ENCODE measurements around the gene TAS1R1.

The TAS1R1 gene

GRCh38 chr1:6591222-6591621 lies 36.1 kb downstream of the TAS1R1 start:
- H3K36me3 ChIP-seq (ENCODE audit: control insufficient read depth in 2 of 2, insufficient read depth in 2 of 2, low read length in 2 of 2) = peaks cover 47 to 68% of the 10 kb centered on the region in 2 donors

GRCh38 chr1:6591644-6592043 lies 36.5 kb downstream of the TAS1R1 start:
- Histone ChIP-seq H3K36me3 (ENCODE audit: control insufficient read depth in 2 of 2, insufficient read depth in 2 of 2, low read length in 2 of 2) (peaks cover 47 to 70% of the 10 kb centered on the region in 2 donors), H3K4me1 (ENCODE audit: control insufficient read depth, insufficient read depth, low read length) (peaks cover 43% of the 10 kb centered on the region), H3K27me3 (ENCODE audit: control insufficient read depth in 1 of 2, insufficient read depth in 2 of 2, low read length in 2 of 2) (no peaks in the 10 kb centered on the region), H3K27ac (ENCODE audit: low read length) (no peak overlapping the region), H3K9me3 (ENCODE audit: control insufficient read depth in 2 of 2, low read length in 2 of 2) (no peaks in the 10 kb centered on the region), H3K4me3 (ENCODE audit: low read length in 2 of 2) (no peak overlapping the region), H3K9ac (ENCODE audit: low read length in 2 of 2) (no peak overlapping the region)

More at GRCh38 chr1:6591222-6591621, 36.1 kb downstream of the TAS1R1 start:
- Histone ChIP-seq H3K27me3 (ENCODE audit: control insufficient read depth in 1 of 2, insufficient read depth in 2 of 2, low read length in 2 of 2) (no peaks in the 10 kb centered on the region), H3K9ac (ENCODE audit: low read length in 2 of 2) (no peak overlapping the region), H3K4me3 (ENCODE audit: low read length in 2 of 2) (no peak overlapping the region), H3K9me3 (ENCODE audit: control insufficient read depth in 2 of 2, low read length in 2 of 2) (no peaks in the 10 kb centered on the region), H3K4me1 (ENCODE audit: control insufficient read depth, insufficient read depth, low read length) (peaks cover 43% of the 10 kb centered on the region), H3K27ac (ENCODE audit: low read length) (no peak overlapping the region)

- Histone ChIP-seq H3K4me3 (ENCODE audit: low read length in 2 of 2) (no peak overlapping the region), H3K27ac (ENCODE audit: low read length) (peak overlapping the region; percentile 24), H3K27me3 (ENCODE audit: control insufficient read depth in 1 of 2, insufficient read depth in 2 of 2, low read length in 2 of 2) (no peaks in the 10 kb centered on the region), H3K9me3 (ENCODE audit: control insufficient read depth in 2 of 2, low read length in 2 of 2) (no peaks in the 10 kb centered on the region), H3K9ac (ENCODE audit: low read length in 2 of 2) (no peak overlapping the region), H3K36me3 (ENCODE audit: control insufficient read depth in 2 of 2, insufficient read depth in 2 of 2, low read length in 2 of 2) (peaks cover 54 to 77% of the 10 kb centered on the region in 2 donors), H3K4me1 (ENCODE audit: control insufficient read depth, insufficient read depth, low read length) (peaks cover 43% of the 10 kb centered on the region)
These were observed 37.3 kb downstream of the TAS1R1 start for GRCh38 chr1:6592441-6592840.

GRCh38 chr1:6592865-6593593 lies 37.9 kb downstream of the TAS1R1 start:
- peak overlapping the region in 1 of 2 donors; percentile 13 for H3K9ac ChIP-seq (ENCODE audit: low read length in 2 of 2)
- H3K27ac ChIP-seq (ENCODE audit: low read length) = peak overlapping the region; percentile 24
- H3K4me1 ChIP-seq (ENCODE audit: control insufficient read depth, insufficient read depth, low read length) = peaks cover 43% of the 10 kb centered on the region
- no peaks in the 10 kb centered on the region for H3K27me3 ChIP-seq (ENCODE audit: control insufficient read depth in 1 of 2, insufficient read depth in 2 of 2, low read length in 2 of 2)
- no peak overlapping the region for H3K4me3 ChIP-seq (ENCODE audit: low read length in 2 of 2)
- H3K9me3 ChIP-seq (ENCODE audit: control insufficient read depth in 2 of 2, low read length in 2 of 2) = no peaks in the 10 kb centered on the region
- H3K36me3 ChIP-seq (ENCODE audit: control insufficient read depth in 2 of 2, insufficient read depth in 2 of 2, low read length in 2 of 2) = peaks cover 60 to 78% of the 10 kb centered on the region in 2 donors

GRCh38 chr1:6593810-6594209 lies 38.7 kb downstream of the TAS1R1 start:
- Histone ChIP-seq H3K36me3 (ENCODE audit: control insufficient read depth in 2 of 2, insufficient read depth in 2 of 2, low read length in 2 of 2) (peaks cover 62 to 75% of the 10 kb centered on the region in 2 donors), H3K9ac (ENCODE audit: low read length in 2 of 2) (no peak overlapping the region), H3K4me3 (ENCODE audit: low read length in 2 of 2) (no peak overlapping the region), H3K27me3 (ENCODE audit: control insufficient read depth in 1 of 2, insufficient read depth in 2 of 2, low read length in 2 of 2) (no peaks in the 10 kb centered on the region), H3K4me1 (ENCODE audit: control insufficient read depth, insufficient read depth, low read length) (peaks cover 41% of the 10 kb centered on the region), H3K27ac (ENCODE audit: low read length) (no peak overlapping the region), H3K9me3 (ENCODE audit: control insufficient read depth in 2 of 2, low read length in 2 of 2) (no peaks in the 10 kb centered on the region)

GRCh38 chr1:6594977-6595740 lies 40.1 kb downstream of the TAS1R1 start:
- H3K9ac ChIP-seq (ENCODE audit: low read length in 2 of 2) = no peak overlapping the region
- H3K4me3 ChIP-seq (ENCODE audit: low read length in 2 of 2) = no peak overlapping the region
- peaks cover 53% of the 10 kb centered on the region for H3K4me1 ChIP-seq (ENCODE audit: control insufficient read depth, insufficient read depth, low read length)
- peaks cover 57 to 67% of the 10 kb centered on the region in 2 donors for H3K36me3 ChIP-seq (ENCODE audit: control insufficient read depth in 2 of 2, insufficient read depth in 2 of 2, low read length in 2 of 2)
- no peaks in the 10 kb centered on the region for H3K9me3 ChIP-seq (ENCODE audit: control insufficient read depth in 2 of 2, low read length in 2 of 2)
- no peaks in the 10 kb centered on the region for H3K27me3 ChIP-seq (ENCODE audit: control insufficient read depth in 1 of 2, insufficient read depth in 2 of 2, low read length in 2 of 2)
- no peak overlapping the region for H3K27ac ChIP-seq (ENCODE audit: low read length)

- Histone ChIP-seq H3K36me3 (ENCODE audit: control insufficient read depth in 2 of 2, insufficient read depth in 2 of 2, low read length in 2 of 2) (peaks cover 52 to 59% of the 10 kb centered on the region in 2 donors), H3K9ac (ENCODE audit: low read length in 2 of 2) (peak overlapping the region; percentile 21 to 36), H3K27me3 (ENCODE audit: control insufficient read depth in 1 of 2, insufficient read depth in 2 of 2, low read length in 2 of 2) (no peaks in the 10 kb centered on the region), H3K4me3 (ENCODE audit: low read length in 2 of 2) (peak overlapping the region; percentile 32 to 52), H3K27ac (ENCODE audit: low read length) (no peak overlapping the region), H3K4me1 (ENCODE audit: control insufficient read depth, insufficient read depth, low read length) (peaks cover 57% of the 10 kb centered on the region), H3K9me3 (ENCODE audit: control insufficient read depth in 2 of 2, low read length in 2 of 2) (no peaks in the 10 kb centered on the region)
These were observed 41.2 kb downstream of the TAS1R1 start for GRCh38 chr1:6596351-6596750.

GRCh38 chr1:6596886-6597776 lies 42.0 kb downstream of the TAS1R1 start:
- peaks cover 56% of the 10 kb centered on the region for H3K4me1 ChIP-seq (ENCODE audit: control insufficient read depth, insufficient read depth, low read length)
- peak overlapping the region; percentile 32 to 52 for H3K4me3 ChIP-seq (ENCODE audit: low read length in 2 of 2)
- H3K27me3 ChIP-seq (ENCODE audit: control insufficient read depth in 1 of 2, insufficient read depth in 2 of 2, low read length in 2 of 2) = no peaks in the 10 kb centered on the region
- peak overlapping the region; percentile 24 for H3K27ac ChIP-seq (ENCODE audit: low read length)
- peaks cover 52 to 59% of the 10 kb centered on the region in 2 donors for H3K36me3 ChIP-seq (ENCODE audit: control insufficient read depth in 2 of 2, insufficient read depth in 2 of 2, low read length in 2 of 2)
- peak overlapping the region; percentile 21 to 42 for H3K9ac ChIP-seq (ENCODE audit: low read length in 2 of 2)
- no peaks in the 10 kb centered on the region for H3K9me3 ChIP-seq (ENCODE audit: control insufficient read depth in 2 of 2, low read length in 2 of 2)

- Histone ChIP-seq H3K9me3 (ENCODE audit: control insufficient read depth in 2 of 2, low read length in 2 of 2) (no peaks in the 10 kb centered on the region), H3K27me3 (ENCODE audit: control insufficient read depth in 1 of 2, insufficient read depth in 2 of 2, low read length in 2 of 2) (no peaks in the 10 kb centered on the region), H3K4me3 (ENCODE audit: low read length in 2 of 2) (peak overlapping the region in 1 of 2 donors; percentile 22), H3K36me3 (ENCODE audit: control insufficient read depth in 2 of 2, insufficient read depth in 2 of 2, low read length in 2 of 2) (peaks cover 46 to 54% of the 10 kb centered on the region in 2 donors), H3K4me1 (ENCODE audit: control insufficient read depth, insufficient read depth, low read length) (peaks cover 57% of the 10 kb centered on the region), H3K9ac (ENCODE audit: low read length in 2 of 2) (peak overlapping the region in 1 of 2 donors; percentile 42), H3K27ac (ENCODE audit: low read length) (peak overlapping the region; percentile 24)
These were observed 42.6 kb downstream of the TAS1R1 start for GRCh38 chr1:6597777-6598131.

Data from stomach smooth muscle (tissue), 2 donors.